HUES6 (cell line): Measurements from ENCODE around the gene DDC.

Experiments
- H3K27ac ChIP-seq: 2 replicates; pipeline ENCODE4 v1.7.0; 2013; ENCODE audit warnings: low read depth, mild to moderate bottlenecking, low read length, inconsistent platforms
- H3K27me3 ChIP-seq: 2 replicates; pipeline ENCODE4 v1.6.1; 2013; ENCODE audit warnings: low read length; ENCODE audit not compliant: control insufficient read depth, insufficient read depth
- H3K36me3 ChIP-seq: 2 replicates; pipeline ENCODE4 v1.6.1; 2013; ENCODE audit warnings: low read length; ENCODE audit not compliant: control insufficient read depth, insufficient read depth
- H3K4me1 ChIP-seq: 2 replicates; pipeline ENCODE4 v1.6.1; 2013; ENCODE audit warnings: low read length; ENCODE audit not compliant: control insufficient read depth, insufficient read depth
- H3K4me3 ChIP-seq: 2 replicates; pipeline ENCODE4 v1.5.1; 2013; ENCODE audit warnings: low read depth, low read length
- H3K9ac ChIP-seq: one replicate; pipeline ENCODE4 v1.6.1; 2013; ENCODE audit warnings: mild to moderate bottlenecking, low read length
- H3K9me3 ChIP-seq: 2 replicates; pipeline ENCODE4 v1.6.1; 2013; ENCODE audit warnings: low read depth, low read length; ENCODE audit not compliant: control insufficient read depth, insufficient read depth

The DDC gene

DNA sequence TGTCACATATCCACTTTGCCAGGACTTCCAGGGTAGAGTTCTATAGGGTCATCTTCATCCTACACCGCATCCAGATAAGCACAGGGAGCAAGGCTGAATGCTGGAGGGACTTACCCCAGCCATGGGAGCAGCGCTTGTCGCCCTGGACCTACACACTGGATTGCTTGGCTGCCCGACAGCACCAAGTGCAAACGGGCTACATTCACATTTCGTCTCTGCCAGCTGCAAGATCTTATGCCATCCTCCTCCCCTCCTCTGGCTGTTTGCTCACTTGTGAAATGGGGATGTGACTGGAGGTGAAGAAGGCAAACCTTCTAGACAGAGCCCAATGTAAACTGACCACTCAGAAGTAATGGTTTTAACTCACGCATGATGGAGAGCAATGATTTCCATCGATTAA, 1.0 kb downstream of the DDC start:
- H3K27me3 ChIP-seq: no peaks in the 10 kb centered on the region
- no peaks in the 10 kb centered on the region; the same call in 1 of the 2 replicates for H3K4me1 ChIP-seq
- no peak overlapping the region for H3K9ac ChIP-seq
- H3K9me3 ChIP-seq: 0 out of 2 replicates have a peak, but pooled peaks cover 4% of the 10 kb centered on the region
- H3K36me3 ChIP-seq: no peaks in the 10 kb centered on the region
- no peak overlapping the region for H3K4me3 ChIP-seq
- H3K27ac ChIP-seq: no peak overlapping the region

DNA sequence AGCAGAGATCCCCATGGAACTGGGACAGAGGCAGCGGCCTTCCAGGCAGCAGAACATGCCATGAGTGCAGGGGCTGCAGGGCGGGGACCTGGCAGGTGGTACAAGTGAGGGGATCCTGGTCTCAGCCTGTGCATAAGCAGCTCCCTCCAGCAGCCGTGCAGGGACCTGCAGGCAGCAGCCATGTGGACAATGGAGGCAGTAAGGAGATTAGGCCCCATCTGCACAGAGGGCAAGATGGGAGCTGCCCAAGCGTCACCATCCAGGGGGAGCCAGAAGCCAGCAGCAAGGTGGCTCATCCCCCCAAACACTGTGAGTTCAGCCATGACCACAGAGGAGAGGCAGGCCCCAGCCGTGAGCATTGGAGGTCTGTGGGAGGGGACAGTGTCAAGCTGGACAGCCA, 3.1 kb downstream of the DDC start:
- Histone ChIP-seq H3K4me3 (no peak overlapping the region), H3K4me1 (no peaks in the 10 kb centered on the region; the same call in 1 of the 2 replicates), H3K36me3 (no peaks in the 10 kb centered on the region), H3K9ac (no peak overlapping the region), H3K9me3 (no peaks in the 10 kb centered on the region), H3K27me3 (no peaks in the 10 kb centered on the region), H3K27ac (no peak overlapping the region)

DNA sequence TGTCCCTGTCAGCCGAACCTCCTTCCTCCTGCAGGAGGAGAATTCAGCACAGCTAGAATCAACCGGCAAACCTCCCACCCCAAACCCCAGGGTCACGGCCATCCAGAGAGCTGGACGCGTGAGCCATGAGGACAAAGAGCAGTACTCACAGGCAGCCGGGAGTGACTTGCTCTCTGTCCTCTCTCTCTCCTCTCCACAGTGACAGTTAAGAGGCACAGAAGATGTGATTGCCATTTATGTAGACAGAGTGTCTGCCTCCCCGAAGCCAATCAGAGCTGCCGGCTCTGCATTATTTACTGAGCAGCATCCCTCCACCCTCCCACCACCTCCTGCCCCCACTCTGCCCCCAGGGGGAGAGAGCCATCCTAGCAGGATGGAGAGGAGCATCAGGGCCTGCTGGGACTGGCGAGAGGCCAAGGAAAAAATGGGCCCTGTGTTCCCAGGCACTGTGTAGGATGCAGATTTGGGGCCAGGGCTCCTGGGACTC, 4.3 kb downstream of the DDC start:
- Histone ChIP-seq H3K4me1 (no peaks in the 10 kb centered on the region; the same call in 1 of the 2 replicates), H3K9me3 (no peaks in the 10 kb centered on the region), H3K36me3 (no peaks in the 10 kb centered on the region), H3K9ac (no peak overlapping the region), H3K27me3 (no peaks in the 10 kb centered on the region), H3K4me3 (no peak overlapping the region), H3K27ac (no peak overlapping the region)

DNA sequence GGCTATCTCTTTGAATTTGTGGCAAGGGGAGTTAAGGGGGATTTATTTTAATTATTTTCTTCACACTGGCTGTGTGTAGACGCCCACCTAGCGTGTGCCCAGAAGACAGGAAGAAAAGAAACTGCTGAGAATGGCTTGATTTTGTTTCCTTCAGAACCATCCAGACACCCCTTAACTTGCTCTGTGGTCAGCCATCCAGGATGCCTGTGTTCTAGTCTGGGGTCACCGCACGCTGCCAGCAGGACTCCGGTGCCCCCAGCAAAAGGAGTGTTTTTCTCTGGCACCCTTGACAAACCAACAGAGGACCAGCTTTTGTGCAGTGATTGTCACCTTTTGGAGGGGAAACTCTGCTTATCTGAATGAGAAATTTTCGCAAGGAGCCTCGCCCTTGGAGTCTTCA, 5.3 kb downstream of the DDC start:
- H3K27ac ChIP-seq: no peak overlapping the region
- no peak overlapping the region for H3K4me3 ChIP-seq
- H3K36me3 ChIP-seq: no peaks in the 10 kb centered on the region
- H3K9me3 ChIP-seq: no peaks in the 10 kb centered on the region
- H3K9ac ChIP-seq: no peak overlapping the region
- no peaks in the 10 kb centered on the region; the same call in 1 of the 2 replicates for H3K4me1 ChIP-seq
- H3K27me3 ChIP-seq: no peaks in the 10 kb centered on the region

DNA sequence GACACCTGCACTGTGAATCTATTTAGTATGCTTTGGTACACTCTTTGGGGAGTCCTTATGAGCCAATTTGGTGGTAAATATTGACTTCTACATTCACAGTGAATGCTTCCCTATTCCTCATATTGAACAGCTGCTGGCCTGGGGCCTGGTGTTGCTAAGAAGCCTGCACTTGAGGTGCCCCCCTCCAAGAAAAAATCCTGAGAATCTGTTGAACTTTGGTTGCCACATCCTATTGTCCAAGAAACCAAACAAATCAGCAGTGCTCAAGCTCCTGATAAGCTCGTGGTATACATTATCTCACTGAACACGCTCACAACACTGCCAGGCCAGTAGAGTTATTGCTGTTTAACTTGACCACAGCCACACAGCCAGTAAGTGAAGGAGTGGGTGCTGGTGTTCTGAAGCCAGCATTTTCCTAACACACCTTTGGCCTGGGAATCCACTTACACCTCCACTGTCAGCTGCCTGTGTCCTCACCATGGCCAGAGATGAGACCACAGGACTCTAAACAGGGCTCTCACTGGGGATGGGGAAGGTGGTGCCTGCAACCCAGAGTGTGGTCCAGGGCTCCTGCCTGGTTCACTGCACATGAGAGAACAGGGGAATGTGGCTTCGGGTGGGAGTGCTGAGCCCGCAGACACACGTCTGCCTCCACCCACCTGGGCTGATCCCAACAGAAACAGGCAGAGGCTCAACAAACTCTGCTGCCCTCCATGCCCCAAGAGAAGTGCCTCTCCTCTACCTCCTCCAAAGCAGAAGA, 6.7 kb downstream of the DDC start:
- H3K4me3 ChIP-seq: no peak overlapping the region
- no peaks in the 10 kb centered on the region for H3K36me3 ChIP-seq
- no peaks in the 10 kb centered on the region for H3K27me3 ChIP-seq
- H3K9me3 ChIP-seq: no peaks in the 10 kb centered on the region
- H3K9ac ChIP-seq: no peak overlapping the region
- H3K27ac ChIP-seq: no peak overlapping the region
- no peaks in the 10 kb centered on the region; the same call in 1 of the 2 replicates for H3K4me1 ChIP-seq

DNA sequence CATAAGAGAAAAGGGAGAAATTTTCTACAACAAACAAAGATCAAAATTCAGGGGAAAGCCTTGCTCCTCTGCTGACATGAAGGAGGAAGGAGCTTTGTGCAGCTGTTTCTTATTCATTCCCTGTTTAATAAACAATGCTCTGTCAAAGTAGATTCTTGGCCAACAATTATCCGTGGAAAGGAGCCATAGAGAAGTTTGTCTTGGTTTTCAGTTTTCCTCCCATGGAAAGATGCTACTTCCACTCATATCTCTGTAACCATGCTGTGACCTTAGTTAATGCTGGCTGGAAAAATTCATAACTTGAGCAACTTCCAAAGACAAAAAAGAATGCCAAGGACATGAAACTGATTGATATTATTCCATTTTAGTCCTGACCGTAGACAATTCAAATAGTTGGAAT, 8.1 kb downstream of the DDC start:
- no peaks in the 10 kb centered on the region; the same call in 1 of the 2 replicates for H3K4me1 ChIP-seq
- H3K9me3 ChIP-seq: no peaks in the 10 kb centered on the region
- H3K4me3 ChIP-seq: no peak overlapping the region
- no peak overlapping the region for H3K9ac ChIP-seq
- no peak overlapping the region for H3K27ac ChIP-seq
- no peaks in the 10 kb centered on the region for H3K36me3 ChIP-seq
- no peaks in the 10 kb centered on the region for H3K27me3 ChIP-seq

DNA sequence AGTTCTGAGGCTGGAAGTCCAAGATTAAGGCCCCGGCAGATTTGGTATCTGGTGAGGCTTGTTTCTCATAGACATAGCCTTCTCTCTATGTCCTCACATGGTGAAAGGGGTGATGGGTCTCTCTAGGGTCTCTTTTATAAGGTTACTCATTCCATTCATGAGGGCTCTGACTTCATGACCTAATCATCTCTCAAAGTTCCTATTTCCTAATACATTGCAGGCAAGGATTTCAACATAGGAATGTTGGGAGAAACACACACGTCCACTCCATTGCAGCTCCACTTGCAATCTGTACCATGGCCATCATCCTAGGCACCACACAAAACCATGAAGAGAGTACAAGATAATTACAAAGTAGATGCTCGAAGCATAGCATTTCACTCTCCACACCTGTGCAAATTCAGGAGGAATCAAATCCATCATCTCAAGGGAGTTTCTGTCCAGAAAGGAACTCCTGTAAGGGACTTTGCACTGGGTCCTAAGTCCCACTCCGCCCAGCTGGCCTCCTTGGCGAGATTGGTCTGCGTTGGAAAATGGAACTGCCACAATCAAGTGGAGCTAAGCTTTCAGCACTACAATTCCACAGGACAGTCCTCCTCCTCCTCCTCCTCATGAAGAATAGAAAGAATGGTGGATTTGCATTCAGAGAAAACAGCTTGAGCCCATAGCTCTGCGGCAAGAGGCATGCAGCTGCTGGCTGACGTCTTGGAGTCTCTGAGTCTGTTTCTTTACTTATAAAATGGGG, 8.8 kb downstream of the DDC start:
- H3K9ac ChIP-seq: no peak overlapping the region
- H3K27me3 ChIP-seq: no peaks in the 10 kb centered on the region
- no peak overlapping the region for H3K4me3 ChIP-seq
- H3K36me3 ChIP-seq: no peaks in the 10 kb centered on the region
- no peaks in the 10 kb centered on the region for H3K9me3 ChIP-seq
- H3K27ac ChIP-seq: no peak overlapping the region
- no peaks in the 10 kb centered on the region; the same call in 1 of the 2 replicates for H3K4me1 ChIP-seq

DNA sequence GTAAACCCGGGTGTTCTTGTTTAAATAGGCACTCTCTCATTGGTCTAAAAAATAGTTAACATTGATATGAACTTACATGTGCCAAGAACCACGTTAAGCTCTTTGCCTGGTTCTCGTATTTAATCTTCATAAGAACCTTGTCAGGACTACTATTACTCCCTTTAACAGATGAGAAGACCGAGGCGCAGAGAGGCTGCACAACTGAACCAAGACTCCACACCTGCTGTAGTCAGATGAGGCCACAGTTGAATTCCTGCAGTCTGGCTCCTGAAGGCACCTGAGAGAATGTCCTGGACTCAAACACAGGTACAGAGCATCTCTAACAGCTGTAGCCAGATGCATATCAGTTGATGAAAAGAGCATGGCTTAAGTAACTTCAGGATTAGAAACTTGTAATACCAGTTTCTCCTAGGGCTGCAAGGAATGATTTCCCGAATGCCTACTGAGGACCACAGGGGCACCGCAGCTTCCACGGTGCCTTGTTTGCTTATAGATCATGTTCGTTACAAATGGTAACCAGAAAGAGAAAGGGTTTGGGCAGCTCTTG, 9.5 kb downstream of the DDC start:
- Histone ChIP-seq H3K27ac (no peak overlapping the region), H3K9ac (no peak overlapping the region), H3K27me3 (no peaks in the 10 kb centered on the region), H3K4me3 (no peak overlapping the region), H3K9me3 (no peaks in the 10 kb centered on the region), H3K36me3 (no peaks in the 10 kb centered on the region), H3K4me1 (no peaks in the 10 kb centered on the region; the same call in 1 of the 2 replicates)

DNA sequence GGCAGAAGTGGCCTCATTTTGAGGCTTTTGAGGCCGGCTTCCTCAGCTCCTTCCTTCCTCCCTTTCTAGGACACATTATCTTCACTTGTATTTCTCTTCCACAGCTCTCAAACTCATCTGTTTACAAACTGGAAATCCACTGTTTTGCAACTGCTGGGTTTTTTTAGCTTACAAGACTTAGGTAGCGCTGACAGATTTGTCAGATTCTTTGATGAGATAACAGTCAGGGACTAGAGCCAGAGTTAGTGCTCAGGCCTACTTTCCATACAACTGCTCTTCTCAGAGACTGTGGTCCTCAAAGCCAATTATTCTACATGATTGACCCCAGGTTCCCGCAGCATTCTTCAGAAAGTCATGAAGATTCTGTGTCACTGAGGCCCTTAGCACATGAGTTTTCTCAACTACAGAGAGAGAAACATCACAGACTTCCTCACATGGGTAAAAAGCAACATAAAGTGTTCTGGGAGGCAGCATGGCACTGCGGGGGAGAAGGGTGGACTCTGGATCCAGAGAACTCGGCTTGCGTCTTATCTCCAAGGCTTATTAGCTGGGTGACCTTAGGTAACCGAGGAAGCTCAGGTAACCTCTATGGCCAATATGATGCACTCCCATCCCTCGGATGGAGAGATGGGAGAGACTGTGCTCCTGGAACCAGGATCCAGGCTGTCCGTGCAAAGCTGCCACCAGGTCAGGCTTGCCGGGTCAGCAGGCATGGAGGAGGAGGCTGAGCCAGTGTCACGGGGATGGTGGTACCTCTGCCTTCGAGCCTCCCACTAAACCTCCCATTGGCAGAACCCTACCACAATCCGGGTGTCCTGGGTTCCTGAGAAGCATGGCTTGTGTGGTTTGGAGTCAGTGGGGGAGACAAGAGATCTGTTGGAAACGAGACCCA, 10.5 kb downstream of the DDC start:
- no peaks in the 10 kb centered on the region for H3K9me3 ChIP-seq
- no peak overlapping the region for H3K4me3 ChIP-seq
- no peaks in the 10 kb centered on the region for H3K4me1 ChIP-seq
- no peaks in the 10 kb centered on the region for H3K27me3 ChIP-seq
- H3K9ac ChIP-seq: no peak overlapping the region
- no peaks in the 10 kb centered on the region for H3K36me3 ChIP-seq
- H3K27ac ChIP-seq: no peak overlapping the region

DNA sequence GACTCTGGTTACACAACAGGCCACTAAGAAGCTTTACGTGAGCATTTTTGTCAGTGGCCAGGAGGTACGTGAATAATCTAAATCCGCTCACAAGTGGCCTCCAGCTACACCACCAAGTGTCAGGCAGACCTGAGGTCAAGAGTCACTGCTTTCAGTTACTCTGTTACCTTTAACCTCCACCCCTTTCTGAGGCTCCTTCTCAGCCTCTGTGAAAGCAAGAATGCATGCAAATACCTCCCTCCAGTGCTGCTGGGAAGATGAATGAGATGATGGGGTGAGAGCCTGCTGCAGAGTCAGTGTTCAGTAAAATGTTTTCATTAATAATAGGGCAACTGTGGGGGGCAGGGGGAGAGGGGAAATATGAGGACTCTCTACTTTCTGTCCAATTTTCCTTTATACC, 11.2 kb downstream of the DDC start:
- no peak overlapping the region for H3K27ac ChIP-seq
- no peaks in the 10 kb centered on the region for H3K27me3 ChIP-seq
- H3K4me1 ChIP-seq: no peaks in the 10 kb centered on the region
- H3K36me3 ChIP-seq: no peaks in the 10 kb centered on the region
- no peaks in the 10 kb centered on the region for H3K9me3 ChIP-seq
- H3K9ac ChIP-seq: no peak overlapping the region
- H3K4me3 ChIP-seq: no peak overlapping the region
